GM19238 (cell line): Measurements from ENCODE around the gene IFITM10.

Source experiments
- DNase-seq: peaks from one replicate; pipeline ENCODE4 v3.0.0; 2011; ENCODE audit warnings: low spot score; ENCODE audit not compliant: insufficient read length

The IFITM10 gene

GRCh38 chr11:1750481-1750839 lies at the start of gene IFITM10:
Gene IFITM10 (minus strand): TSS chr11:1750595. CDS start chr11:1750442, 153 bp downstream.
- DNase-seq: no peak

- DNase-seq: no peak
These were observed 47.2 kb upstream of the IFITM10 start for GRCh38 chr11:1797391-1798125.

GRCh38 chr11:1796413-1797011 lies 46.1 kb upstream of the IFITM10 start:
- DNase-seq: no peak

- DNase-seq: no peak
These were observed 42.7 kb upstream of the IFITM10 start for GRCh38 chr11:1793081-1793480.

- no peak for DNase-seq
These were observed 42.1 kb upstream of the IFITM10 start for GRCh38 chr11:1792461-1792860.

- no peak for DNase-seq
These were observed 41.5 kb upstream of the IFITM10 start for GRCh38 chr11:1791912-1792311.

GRCh38 chr11:1786466-1786865 lies 36.1 kb upstream of the IFITM10 start:
- no peak for DNase-seq

GRCh38 chr11:1785749-1786413 lies 35.5 kb upstream of the IFITM10 start:
- DNase-seq: no peak

- no peak for DNase-seq
These were observed 34.6 kb upstream of the IFITM10 start for GRCh38 chr11:1784761-1785650.

- DNase-seq: no peak
These were observed 33.5 kb upstream of the IFITM10 start for GRCh38 chr11:1783725-1784529.

GRCh38 chr11:1782831-1783724 lies 32.7 kb upstream of the IFITM10 start:
- DNase-seq: no peak

- DNase-seq: no peak
These were observed 31.7 kb upstream of the IFITM10 start for GRCh38 chr11:1782031-1782590.

- no peak for DNase-seq
These were observed 31.2 kb upstream of the IFITM10 start for GRCh38 chr11:1781593-1781975.

GRCh38 chr11:1780700-1781592 lies 30.6 kb upstream of the IFITM10 start:
- DNase-seq: no peak

- DNase-seq: no peak
These were observed 29.7 kb upstream of the IFITM10 start for GRCh38 chr11:1779806-1780699.

GRCh38 chr11:1779034-1779805 lies 28.8 kb upstream of the IFITM10 start:
- no peak for DNase-seq
